Measurements from ENCODE around the gene BPIFB3.

The BPIFB3 gene

DNA sequence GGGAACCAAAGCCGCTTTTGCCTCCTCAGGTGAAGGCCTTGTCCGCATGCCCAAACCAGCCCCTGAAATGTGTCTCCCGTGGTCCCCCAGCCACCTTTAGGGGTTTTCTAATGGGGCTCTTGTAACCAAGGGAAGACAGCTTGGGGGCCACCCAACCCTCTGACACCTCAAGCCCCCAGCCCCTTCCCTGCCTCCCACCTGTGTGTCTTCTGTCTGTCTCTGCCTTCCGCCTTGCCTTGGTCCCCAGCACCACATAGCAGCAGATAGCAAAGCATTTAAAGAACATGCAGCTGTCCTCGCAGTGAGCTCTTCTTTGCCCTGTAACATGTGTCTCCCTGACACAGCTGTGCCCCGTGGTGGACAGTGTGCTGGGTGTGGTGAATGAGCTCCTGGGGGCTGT lies 9.6 kb downstream of the BPIFB3 start:
- no peak for DNase-seq

GRCh38 chr20:33064572-33065287 lies 11.0 kb downstream of the BPIFB3 start:
- DNase-seq: no peak

DNA sequence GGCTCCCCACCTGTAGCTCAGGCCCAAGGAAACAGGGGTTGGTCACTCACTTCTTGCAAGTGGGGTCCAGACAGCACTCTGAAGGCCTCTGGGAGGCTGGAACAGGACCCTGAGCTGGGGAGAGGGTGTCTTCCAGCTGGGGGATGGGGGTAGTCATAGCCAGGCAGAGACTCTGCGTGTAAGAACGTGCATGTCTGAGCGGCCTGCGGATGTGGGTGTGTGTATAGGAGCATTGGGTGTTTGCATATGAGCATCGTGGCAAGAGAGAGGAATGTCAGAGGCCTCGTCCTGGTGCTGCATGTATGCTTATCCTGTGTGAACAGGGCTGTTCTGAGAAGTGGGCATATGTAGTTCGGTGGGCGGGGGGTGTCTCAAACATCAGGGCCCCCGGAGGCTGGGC lies 12.1 kb downstream of the BPIFB3 start:
- DNase-seq: no peak

GRCh38 chr20:33067806-33068205 lies 14.1 kb downstream of the BPIFB3 start:
- no peak for DNase-seq

DNA sequence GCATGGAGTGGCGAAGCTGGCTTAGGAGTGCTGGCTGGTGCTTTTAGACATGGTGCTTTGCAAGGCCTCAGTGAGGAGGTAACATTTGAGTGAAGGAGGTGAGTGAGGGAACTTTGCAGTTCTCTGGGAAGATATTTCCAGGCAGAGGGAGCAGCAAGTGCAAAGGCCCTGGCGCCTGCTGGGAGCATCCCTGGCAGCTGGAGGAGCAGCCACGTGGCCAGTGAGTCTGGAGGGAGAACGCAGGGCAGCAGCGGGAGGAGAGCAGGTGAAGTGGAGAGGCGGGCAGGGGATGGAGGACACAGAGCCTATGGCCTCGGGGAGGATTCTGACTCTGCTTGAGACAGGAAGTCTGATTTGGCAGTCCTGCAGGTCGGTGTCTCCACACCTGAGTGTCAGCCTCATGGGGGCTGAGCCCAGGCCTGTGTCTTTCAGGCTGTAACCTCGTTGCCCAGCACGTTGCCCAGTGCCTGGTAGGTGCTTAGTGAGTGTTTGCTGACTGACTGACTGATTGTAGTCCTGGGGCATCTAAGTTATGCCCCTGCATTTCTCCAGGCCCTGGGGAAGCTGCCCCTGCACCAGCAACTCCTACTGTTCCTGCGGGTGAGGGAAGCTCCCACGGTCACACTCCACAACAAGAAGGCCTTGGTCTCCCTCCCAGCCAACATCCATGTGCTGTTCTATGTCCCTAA lies 14.7 kb downstream of the BPIFB3 start:
- DNase-seq: no peak

DNA sequence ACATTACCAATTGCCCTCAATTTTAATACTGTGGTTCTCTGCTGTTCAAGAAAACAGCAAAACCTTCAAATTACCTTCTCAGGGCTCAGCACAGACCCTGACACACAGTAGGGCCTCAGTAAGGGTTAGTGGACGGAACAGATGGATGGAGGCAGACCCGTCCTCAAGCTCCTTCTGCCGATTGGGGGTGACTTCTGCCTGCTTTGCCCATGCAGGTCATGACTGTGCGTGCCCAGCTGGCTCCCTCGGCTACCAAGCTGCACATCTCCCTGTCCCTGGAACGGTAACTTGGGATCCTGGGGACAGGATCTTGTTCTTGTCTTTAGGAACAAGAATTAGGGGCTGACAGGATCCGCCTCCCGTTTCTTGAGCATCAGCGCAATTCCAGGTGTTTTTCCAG lies 16.0 kb downstream of the BPIFB3 start:
- DNase-seq: no peak

- no peak for DNase-seq
Measured at GRCh38 chr20:33070111-33071053, 16.7 kb downstream of the BPIFB3 start.

GRCh38 chr20:33071198-33071597 lies 17.5 kb downstream of the BPIFB3 start:
- DNase-seq: no peak

DNA sequence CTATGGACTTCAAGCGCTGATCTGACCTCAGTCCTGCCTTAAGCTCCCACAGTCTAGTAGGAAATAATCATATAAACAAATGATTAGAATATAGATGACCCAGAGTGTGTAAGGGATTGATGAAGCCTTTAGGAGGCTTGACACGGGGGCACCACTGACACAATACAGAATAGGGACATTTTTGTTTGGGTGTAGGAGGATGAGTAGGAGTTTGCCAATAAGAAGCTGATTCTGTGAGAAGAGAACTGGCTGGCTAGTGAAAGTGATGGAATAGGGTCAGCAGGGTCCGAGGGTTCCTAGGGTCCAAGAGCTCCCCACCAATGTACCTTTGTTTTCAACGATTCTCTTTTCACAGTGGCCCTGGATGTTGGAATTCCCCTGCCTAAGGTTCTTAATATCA lies 18.7 kb downstream of the BPIFB3 start:
- no peak for DNase-seq

- no peak for DNase-seq
Measured at GRCh38 chr20:33072813-33073212, 19.1 kb downstream of the BPIFB3 start.

GRCh38 chr20:33074675-33075074 lies 21.0 kb downstream of the BPIFB3 start:
- DNase-seq: no peak

GRCh38 chr20:33075281-33075680 lies 21.6 kb downstream of the BPIFB3 start:
- no peak for DNase-seq

- DNase-seq: no peak
Measured at GRCh38 chr20:33076662-33077372, 23.1 kb downstream of the BPIFB3 start.

- DNase-seq: no peak
Measured at GRCh38 chr20:33079259-33079658, 25.6 kb downstream of the BPIFB3 start, which contains the start of gene BPIFB4. BPIFB4 (plus strand) TSS chr20:33079643; CDS start chr20:33081527, 1,884 bp downstream.

GRCh38 chr20:33081411-33082154 lies 27.9 kb downstream of the BPIFB3 start:
- DNase-seq: no peak

DNA sequence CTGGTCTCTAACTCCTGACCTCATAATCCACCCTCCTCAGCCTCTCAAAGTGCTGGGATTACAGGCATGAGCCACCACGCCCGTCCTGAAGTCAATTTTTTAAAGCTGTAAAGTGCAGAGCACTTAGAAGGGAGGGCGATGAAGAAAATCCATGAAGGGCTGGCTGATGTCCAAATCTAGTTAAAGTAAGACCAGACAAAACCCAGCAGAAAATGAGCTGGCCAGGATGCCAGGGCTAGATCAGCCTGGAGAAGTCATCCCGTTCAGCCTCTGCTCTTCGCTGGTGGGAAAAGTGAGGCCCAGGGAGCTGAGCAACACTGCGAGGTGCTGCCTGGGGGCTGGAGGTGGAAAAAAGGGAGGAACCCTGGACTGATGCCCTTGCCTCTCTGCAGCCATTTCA lies 28.8 kb downstream of the BPIFB3 start:
- DNase-seq: no peak

DNA sequence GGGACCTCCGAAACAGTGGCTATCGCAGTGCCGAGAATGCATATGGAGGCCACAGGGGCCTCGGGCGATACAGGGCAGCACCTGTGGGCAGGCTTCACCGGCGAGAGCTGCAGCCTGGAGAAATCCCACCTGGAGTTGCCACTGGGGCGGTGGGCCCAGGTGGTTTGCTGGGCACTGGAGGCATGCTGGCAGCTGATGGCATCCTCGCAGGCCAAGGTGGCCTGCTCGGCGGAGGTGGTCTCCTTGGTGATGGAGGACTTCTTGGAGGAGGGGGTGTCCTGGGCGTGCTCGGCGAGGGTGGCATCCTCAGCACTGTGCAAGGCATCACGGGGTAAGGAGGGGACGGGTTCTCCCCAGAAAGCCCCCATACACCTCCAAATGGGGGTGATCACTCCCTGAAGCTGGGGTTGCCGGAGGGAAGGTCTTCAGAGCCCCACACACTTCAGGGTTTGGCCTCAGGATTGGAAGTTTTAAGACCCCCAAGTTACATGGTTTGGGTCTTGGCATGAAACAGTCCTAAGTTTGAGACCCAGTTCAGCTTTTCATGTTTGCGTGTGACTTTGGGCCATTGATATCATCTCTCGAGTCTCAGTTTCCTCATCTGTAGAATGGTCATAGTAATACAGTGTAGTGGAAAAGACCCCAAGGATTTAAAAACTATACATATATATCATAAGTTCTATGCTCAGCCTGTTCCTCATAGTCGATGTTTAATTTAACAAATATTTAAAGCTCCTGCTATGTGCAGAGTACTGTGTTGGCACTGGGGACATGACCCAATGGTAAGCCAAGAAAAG lies 30.0 kb downstream of the BPIFB3 start:
- DNase-seq: no peak

- DNase-seq: no peak
Measured at GRCh38 chr20:33084722-33085121, 31.0 kb downstream of the BPIFB3 start.

DNA sequence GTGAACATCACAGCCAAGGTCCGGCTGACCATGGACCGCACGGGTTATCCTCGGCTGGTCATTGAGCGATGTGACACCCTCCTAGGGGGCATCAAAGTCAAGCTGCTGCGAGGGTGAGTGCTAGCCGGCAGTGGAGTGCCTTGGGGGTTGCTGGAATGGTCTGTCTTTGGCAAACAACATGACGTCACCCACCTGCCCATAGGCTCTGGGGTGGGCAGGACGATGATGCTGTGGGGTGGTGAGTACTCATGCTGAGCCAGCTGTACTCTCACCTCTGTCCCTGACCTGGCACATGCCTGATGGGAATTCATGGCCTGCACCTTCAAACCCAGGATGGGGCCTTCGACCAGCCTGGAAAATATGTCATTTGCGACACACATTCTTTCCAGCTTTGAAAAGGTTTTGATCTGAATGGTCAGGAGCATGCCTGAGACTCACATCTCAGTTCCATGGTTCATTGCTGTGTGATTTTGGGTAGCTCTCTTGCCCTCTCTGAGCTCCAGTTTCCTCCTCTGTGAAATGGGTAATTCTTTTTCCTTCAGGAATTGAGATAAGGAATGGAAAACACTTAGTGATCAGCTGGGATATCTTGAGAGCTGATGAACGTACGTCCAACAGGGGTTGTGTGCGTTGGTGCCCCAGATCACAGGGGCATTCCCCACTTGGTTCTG lies 32.5 kb downstream of the BPIFB3 start:
- no peak for DNase-seq

GRCh38 chr20:33091147-33091546 lies 37.4 kb downstream of the BPIFB3 start:
- DNase-seq: no peak

GRCh38 chr20:33091693-33092092 lies 38.0 kb downstream of the BPIFB3 start:
- no peak for DNase-seq
